HTR-8/SVneo (cell line): ENCODE measurements around the gene REL.
"Not testable (repeated sequence)": the region's sequence is repeated elsewhere in the genome, so short reads cannot be mapped to it uniquely, and the experiment has no call there.

Experiments
- DNase-seq: peaks from one replicate; pipeline ENCODE4 v3.0.0; 2011; ENCODE audit warnings: low spot score, mixed read lengths; ENCODE audit not compliant: insufficient read length
- FAIRE-seq: peaks from 2 replicates; lab custom pipeline; 2011; peaks lifted over from hg19 to GRCh38; lab: Jason Lieb, UNC

REL gene

GRCh38 chr2:60905867-60906266, 24.5 kb downstream of the REL start:
- not testable (repeated sequence) for DNase-seq, FAIRE-seq

- FAIRE-seq (no peak), DNase-seq (no peak)
Observed at GRCh38 chr2:60906395-60906794, 25.0 kb downstream of the REL start.

- FAIRE-seq: no peak
Observed at GRCh38 chr2:60907329-60907728, 26.0 kb downstream of the REL start.

GRCh38 chr2:60925994-60926740, 44.8 kb downstream of the REL start:
- DNase-seq (no peak), FAIRE-seq (no peak)

More at GRCh38 chr2:60907329-60907728, 26.0 kb downstream of the REL start:
- DNase-seq: no peak

- FAIRE-seq: no peak
Observed at GRCh38 chr2:60926741-60927552, 45.6 kb downstream of the REL start.

GRCh38 chr2:60932061-60932460, 50.7 kb downstream of the REL start:
- not testable (repeated sequence) for DNase-seq, FAIRE-seq

More at GRCh38 chr2:60926741-60927552, 45.6 kb downstream of the REL start:
- DNase-seq: no peak

GRCh38 chr2:60932954-60933353, 51.6 kb downstream of the REL start:
- FAIRE-seq: no peak
- no peak for DNase-seq

GRCh38 chr2:60934165-60934722, 52.9 kb downstream of the REL start:
- no peak for FAIRE-seq

GRCh38 chr2:60936757-60937156, 55.4 kb downstream of the REL start:
- no peak for DNase-seq
- no peak for FAIRE-seq

More at GRCh38 chr2:60934165-60934722, 52.9 kb downstream of the REL start:
- DNase-seq: no peak

GRCh38 chr2:60938301-60938700, 56.9 kb downstream of the REL start:
- DNase-seq: no peak
- FAIRE-seq: no peak

- DNase-seq: no peak
- FAIRE-seq: no peak
Observed at GRCh38 chr2:60939622-60940021, 58.2 kb downstream of the REL start.

GRCh38 chr2:60945341-60945740, 64.0 kb downstream of the REL start:
- DNase-seq (no peak), FAIRE-seq (no peak)

GRCh38 chr2:60947056-60947455, 65.7 kb downstream of the REL start:
- DNase-seq (no peak), FAIRE-seq (no peak)

GRCh38 chr2:60948161-60948560, 66.8 kb downstream of the REL start:
- no peak for FAIRE-seq

GRCh38 chr2:60948926-60949579, 67.7 kb downstream of the REL start:
- no peak for FAIRE-seq

More at GRCh38 chr2:60948161-60948560, 66.8 kb downstream of the REL start:
- DNase-seq: no peak

GRCh38 chr2:60954139-60954538, 72.8 kb downstream of the REL start:
- DNase-seq (no peak), FAIRE-seq (no peak)

More at GRCh38 chr2:60948926-60949579, 67.7 kb downstream of the REL start:
- no peak for DNase-seq

- FAIRE-seq (peak; percentile 23), DNase-seq (no peak)
Observed at GRCh38 chr2:60957224-60957623, 75.8 kb downstream of the REL start.

- DNase-seq: no peak
- FAIRE-seq: peak; percentile 13
Observed at GRCh38 chr2:60957643-60958042, 76.3 kb downstream of the REL start.

- FAIRE-seq: no peak
- DNase-seq: no peak
Observed at GRCh38 chr2:60958361-60958760, 77.0 kb downstream of the REL start.

- DNase-seq: no peak
- FAIRE-seq: no peak
Observed at GRCh38 chr2:60958800-60959199, 77.4 kb downstream of the REL start.
